Stimulated activated CD8-positive, alpha-beta memory T cell treated with anti-CD3 and anti-CD28 coated beads, Interleukin-15, amount 100 ng/mL, for 1 hour (primary cell): ENCODE measurements around the gene CAMK2G.
A peak's percentile ranks its signal among the peaks of the same experiment; 100 is the strongest.

Experiments
- DNase-seq: peaks from one replicate; pipeline ENCODE4 v3.0.0-alpha.2; 2020; ENCODE audit warnings: low read depth

The CAMK2G gene

GRCh38 chr10:73879296-73880173, 5.2 kb upstream of the CAMK2G start:
- DNase-seq: peak; percentile 80

GRCh38 chr10:73878365-73878764, 4.0 kb upstream of the CAMK2G start:
- no peak for DNase-seq

GRCh38 chr10:73877533-73878160, 3.3 kb upstream of the CAMK2G start:
- DNase-seq: no peak

DNA sequence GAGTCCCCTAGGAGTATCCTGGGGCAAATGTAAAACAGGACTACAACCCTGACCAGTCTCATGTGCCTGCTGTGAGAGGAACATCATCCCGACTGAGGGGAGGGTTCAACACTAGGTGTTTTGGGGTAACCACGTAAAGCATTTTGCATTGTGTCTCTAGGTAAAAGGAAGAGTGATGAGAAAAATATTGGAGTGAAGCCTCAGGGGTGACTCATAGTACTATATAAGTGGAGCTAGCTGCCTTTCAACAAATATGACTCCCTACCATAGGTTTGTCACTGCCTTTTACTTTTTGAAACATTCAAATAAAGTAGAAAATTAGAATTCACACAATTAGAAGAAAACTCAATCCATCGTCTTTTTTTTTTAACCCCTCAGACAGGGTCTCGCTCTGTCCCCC, 2.6 kb upstream of the CAMK2G start:
- DNase-seq: no peak

GRCh38 chr10:73876566-73876965, 2.2 kb upstream of the CAMK2G start:
- DNase-seq: no peak

GRCh38 chr10:73876157-73876556, 1.8 kb upstream of the CAMK2G start:
- DNase-seq: no peak

DNA sequence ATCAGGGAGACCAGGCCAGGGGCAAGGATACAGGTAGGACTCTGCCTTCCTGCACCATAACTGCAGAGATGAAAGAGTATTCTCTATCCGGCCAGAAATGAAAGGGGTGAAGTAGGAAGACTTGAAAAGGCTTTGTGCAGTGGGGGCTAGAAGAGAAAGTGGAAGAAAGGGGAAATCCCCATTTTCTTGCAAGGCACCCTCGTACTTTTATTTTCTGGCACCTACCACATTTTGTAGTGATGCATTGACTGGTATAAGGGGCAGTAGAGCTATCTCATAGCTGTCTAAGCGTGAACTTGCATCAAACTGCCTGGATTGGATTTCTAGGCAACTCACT, 752 bp upstream of the CAMK2G start:
- DNase-seq: no peak

- no peak for DNase-seq
Observed at GRCh38 chr10:73873838-73874215, 528 bp downstream of the CAMK2G start.

DNA sequence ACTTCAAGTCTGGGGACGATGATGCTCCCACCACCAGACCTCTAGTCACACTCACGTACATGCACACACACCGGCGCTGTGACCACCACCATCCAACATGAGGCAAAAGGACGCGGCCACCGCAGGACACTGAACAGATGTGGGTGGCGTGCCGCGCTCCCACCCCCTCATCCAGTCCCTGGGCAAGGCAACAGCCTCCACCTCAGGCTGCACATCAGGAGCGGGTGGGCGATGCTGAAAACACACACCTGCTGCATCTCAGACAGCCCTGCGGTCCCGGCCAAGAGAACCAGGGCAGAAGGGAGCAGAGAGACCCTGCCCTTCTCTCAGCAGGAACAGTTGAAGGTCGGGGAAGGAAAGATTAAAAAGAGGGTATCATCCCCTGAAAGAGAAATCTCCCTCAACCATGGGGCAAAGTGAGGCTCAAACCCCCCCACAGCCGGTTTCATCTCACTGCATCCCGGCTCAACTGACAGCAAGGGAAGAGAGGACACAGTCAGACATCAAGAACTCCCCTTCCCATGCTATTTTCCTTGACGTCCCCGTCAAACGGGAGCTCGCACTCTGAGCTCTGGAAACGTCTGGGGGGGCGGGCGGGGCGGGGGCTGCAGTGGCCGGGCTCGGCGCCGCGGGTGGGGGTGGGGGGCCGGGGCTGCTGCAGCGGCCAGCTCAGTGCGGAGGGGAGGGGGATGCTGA, 1.1 kb downstream of the CAMK2G start:
- no peak for DNase-seq

- no peak for DNase-seq
Observed at GRCh38 chr10:73872190-73872710, 2.1 kb downstream of the CAMK2G start.

- DNase-seq: no peak
Observed at GRCh38 chr10:73871295-73872189, 2.8 kb downstream of the CAMK2G start.

- DNase-seq: no peak
Observed at GRCh38 chr10:73868655-73869195, 5.6 kb downstream of the CAMK2G start.

GRCh38 chr10:73867871-73868631, 6.3 kb downstream of the CAMK2G start:
- DNase-seq: no peak

DNA sequence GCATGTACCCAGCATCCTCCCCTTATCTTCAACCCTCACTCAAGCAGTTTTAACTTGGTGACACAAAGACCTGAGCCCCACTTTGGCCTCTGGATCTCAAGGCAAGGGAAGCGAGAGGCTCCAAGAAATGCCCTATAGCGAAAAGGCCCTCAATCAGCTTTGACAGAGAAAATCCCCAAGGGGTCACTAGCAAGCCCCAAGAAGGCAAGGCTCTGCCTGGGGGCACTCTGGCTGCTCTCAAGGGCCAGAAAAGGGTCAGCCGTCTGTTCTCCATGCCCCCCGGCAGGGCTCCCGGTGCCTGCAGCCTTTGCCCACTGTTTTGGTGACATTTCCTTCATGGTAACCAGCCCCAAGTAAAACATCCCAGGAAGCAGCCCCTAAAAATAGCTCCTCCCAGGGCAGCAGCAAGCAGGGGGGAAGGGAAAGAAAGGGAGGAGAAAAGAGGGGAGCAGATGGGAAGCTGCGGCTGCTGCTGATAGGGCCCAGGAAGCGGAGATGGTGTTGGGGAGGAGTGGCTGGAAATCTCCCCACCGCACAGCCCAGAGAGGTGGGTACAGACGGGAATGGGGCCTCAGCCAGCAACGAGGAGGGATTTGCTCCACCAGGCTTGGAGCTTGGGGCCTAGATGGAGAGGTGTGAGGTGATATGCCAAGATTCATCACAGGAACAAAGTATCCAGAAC, 7.1 kb downstream of the CAMK2G start:
- no peak for DNase-seq

- no peak for DNase-seq
Observed at GRCh38 chr10:73866621-73867020, 7.7 kb downstream of the CAMK2G start.

GRCh38 chr10:73865459-73866442, 8.6 kb downstream of the CAMK2G start:
- no peak for DNase-seq

GRCh38 chr10:73865107-73865458, 9.3 kb downstream of the CAMK2G start:
- no peak for DNase-seq

- DNase-seq: no peak
Observed at GRCh38 chr10:73864229-73864628, 10.1 kb downstream of the CAMK2G start.
